H1 (cell line): ENCODE measurements around the gene VAV2. TPM values are rescaled to one million over a fixed set of nuclear protein-coding genes. Genes with fewer than 3 reads are reported as not detected.

ENCODE experiments used
- EGR1 ChIP-seq: IDR thresholded peaks from 2 replicates; pipeline ENCODE4 v1.6.1; 2011; ENCODE audit warnings: low read depth, low read length, borderline replicate concordance
- TAF7 ChIP-seq: optimal IDR thresholded peaks from 2 replicates; pipeline ENCODE3; 2011; ENCODE audit warnings: low read depth, mild to moderate bottlenecking, inconsistent platforms, low read length, moderate library complexity, borderline replicate concordance
- polyA plus RNA-seq, 7 experiments: library from polyadenylated mRNA; depleted of rRNA in 3 of 7; stranded (reverse) in 5 of 7; unstranded in 2 of 7; fragments of >200 nt in 5 of 7; fragments of 200-250 nt in 2 of 7; gene quantifications; 1 replicate in 5 of 7; 2 replicates in 1 of 7; 4 replicates in 1 of 7; pipeline versions ENCODE4 v1.2.1 to v1.2.3, GENCODE V29; 2011 to 2013; ENCODE audit warnings: missing spikeins in 2 of 7, mixed read lengths in 2 of 7
- total RNA-seq: library from RNA; stranded (reverse); fragmentation: NEBNext Ultra II Directional; extraction: Animal tissue kit (Norgen Biotek cat#: 25700); gene quantifications from 2 replicates; pipeline ENCODE4 v1.2.1, GENCODE V29; 2021

The VAV2 gene
- total and polyA plus RNA-seq, 2 of the 8 experiments (the other 6 are each of a cell fraction or from before 2014, with no cell fraction given): 13.6 to 37.6 TPM

GRCh38 chr9:133715295-133715865, 276.7 kb downstream of the VAV2 start (continued):
- no peak for TF ChIP-seq TAF7
- no peak for TF ChIP-seq EGR1
